ENCODE measurements around the gene DCN. TPM values are rescaled to one million over a fixed set of nuclear protein-coding genes. Genes with fewer than 3 reads are reported as not detected.

DCN gene
- total RNA-seq, 1 donor from 2014 or later = not detected

- Histone ChIP-seq H3K4me1 (no peaks in the 10 kb centered on the region), H3K27ac (no peak overlapping the region), H3K4me3 (no peak overlapping the region), H3K36me3 (no peaks in the 10 kb centered on the region), H3K79me2 (ENCODE audit: low read depth) (no peaks in the 10 kb centered on the region), H3F3A (ENCODE audit: low read depth) (no peaks in the 10 kb centered on the region), H3K9me3 (ENCODE audit: low read depth) (no peaks in the 10 kb centered on the region), H2AFZ (replicated peaks) (no peak overlapping the region), H3K9ac (no peak overlapping the region), H4K20me1 (ENCODE audit: low read depth) (no peaks in the 10 kb centered on the region), H3K27me3 (no peaks in the 10 kb centered on the region), H3K4me2 (no peak overlapping the region)
- TF ChIP-seq EZH2phosphoT487 (IDR thresholded peaks at IDR 0.05) = no peak
- no peak for TF ChIP-seq CTCF (IDR thresholded peaks at IDR 0.05)
- no peak for TF ChIP-seq EZH2 (IDR thresholded peaks at IDR 0.05)
- no peaks in the 10 kb centered on the region for H3K9me3 Mint-ChIP-seq
- no peak overlapping the region for H3K27ac Mint-ChIP-seq
- no peak overlapping the region for H3K4me3 Mint-ChIP-seq
- no peak for DNase-seq (ENCODE audit: low spot score)
- no peaks in the 10 kb centered on the region for H3K4me1 Mint-ChIP-seq
- no peaks in the 10 kb centered on the region for H3K36me3 Mint-ChIP-seq
- H3K27me3 Mint-ChIP-seq (ENCODE audit: insufficient read depth, low read depth) = no peaks in the 10 kb centered on the region
Measured at GRCh38 chr12:91133871-91134270, 48.7 kb downstream of the DCN start.

GRCh38 chr12:91129662-91130362 is 52.8 kb downstream of the DCN start:
- Mint-ChIP-seq H3K4me3 (no peak overlapping the region), H3K36me3 (no peaks in the 10 kb centered on the region), H3K27me3 (ENCODE audit: insufficient read depth, low read depth) (no peaks in the 10 kb centered on the region), H3K27ac (no peak overlapping the region), H3K4me1 (no peaks in the 10 kb centered on the region), H3K9me3 (no peaks in the 10 kb centered on the region)
- Histone ChIP-seq H3K4me2 (no peak overlapping the region), H2AFZ (replicated peaks) (peak overlapping the region; percentile 26), H3K27me3 (no peaks in the 10 kb centered on the region), H3K27ac (no peak overlapping the region), H3K79me2 (ENCODE audit: low read depth) (no peaks in the 10 kb centered on the region), H3K9me3 (ENCODE audit: low read depth) (no peaks in the 10 kb centered on the region), H3K4me1 (no peaks in the 10 kb centered on the region), H3F3A (ENCODE audit: low read depth) (no peaks in the 10 kb centered on the region), H4K20me1 (ENCODE audit: low read depth) (no peaks in the 10 kb centered on the region), H3K36me3 (no peaks in the 10 kb centered on the region), H3K9ac (no peak overlapping the region), H3K4me3 (no peak overlapping the region)
- TF ChIP-seq EZH2 (IDR thresholded peaks at IDR 0.05) (no peak), EZH2phosphoT487 (IDR thresholded peaks at IDR 0.05) (no peak), CTCF (IDR thresholded peaks at IDR 0.05) (no peak)
- DNase-seq (ENCODE audit: low spot score) = no peak

- H4K20me1 ChIP-seq (ENCODE audit: low read depth) = no peaks in the 10 kb centered on the region
- H3K4me3 ChIP-seq = no peak overlapping the region
- no peaks in the 10 kb centered on the region for H3K4me1 ChIP-seq
- H3K4me2 ChIP-seq = no peak overlapping the region
- no peaks in the 10 kb centered on the region for H3K36me3 ChIP-seq
- H2AFZ ChIP-seq (replicated peaks) = no peak overlapping the region
- H3F3A ChIP-seq (ENCODE audit: low read depth) = no peaks in the 10 kb centered on the region
- no peaks in the 10 kb centered on the region for H3K9me3 ChIP-seq (ENCODE audit: low read depth)
- H3K9ac ChIP-seq = no peak overlapping the region
- Mint-ChIP-seq H3K4me1 (no peaks in the 10 kb centered on the region), H3K27ac (no peak overlapping the region), H3K36me3 (no peaks in the 10 kb centered on the region), H3K4me3 (no peak overlapping the region), H3K9me3 (no peaks in the 10 kb centered on the region), H3K27me3 (ENCODE audit: insufficient read depth, low read depth) (no peaks in the 10 kb centered on the region)
- DNase-seq (ENCODE audit: low spot score) = no peak
- TF ChIP-seq EZH2 (IDR thresholded peaks at IDR 0.05) (no peak), EZH2phosphoT487 (IDR thresholded peaks at IDR 0.05) (no peak)
- no peaks in the 10 kb centered on the region for H3K27me3 ChIP-seq
- no peaks in the 10 kb centered on the region for H3K79me2 ChIP-seq (ENCODE audit: low read depth)
- no peak overlapping the region for H3K27ac ChIP-seq
Measured at GRCh38 chr12:91127751-91128150, 54.9 kb downstream of the DCN start.

- no peak for TF ChIP-seq EZH2phosphoT487 (IDR thresholded peaks at IDR 0.05)
- no peak for TF ChIP-seq CTCF (IDR thresholded peaks at IDR 0.05)
- H2AFZ ChIP-seq (replicated peaks) = no peak overlapping the region
- H3K4me3 ChIP-seq = no peak overlapping the region
- Mint-ChIP-seq H3K36me3 (no peaks in the 10 kb centered on the region), H3K9me3 (no peaks in the 10 kb centered on the region), H3K27ac (no peak overlapping the region), H3K27me3 (ENCODE audit: insufficient read depth, low read depth) (no peaks in the 10 kb centered on the region), H3K4me3 (no peak overlapping the region), H3K4me1 (no peaks in the 10 kb centered on the region)
- H3K4me2 ChIP-seq = no peak overlapping the region
- H3F3A ChIP-seq (ENCODE audit: low read depth) = no peaks in the 10 kb centered on the region
- H3K36me3 ChIP-seq = no peaks in the 10 kb centered on the region
- H3K79me2 ChIP-seq (ENCODE audit: low read depth) = no peaks in the 10 kb centered on the region
- no peaks in the 10 kb centered on the region for H3K27me3 ChIP-seq
- no peaks in the 10 kb centered on the region for H3K4me1 ChIP-seq
- no peak overlapping the region for H3K9ac ChIP-seq
- H3K9me3 ChIP-seq (ENCODE audit: low read depth) = no peaks in the 10 kb centered on the region
- H4K20me1 ChIP-seq (ENCODE audit: low read depth) = no peaks in the 10 kb centered on the region
- no peak for DNase-seq (ENCODE audit: low spot score)
- no peak overlapping the region for H3K27ac ChIP-seq
Measured at GRCh38 chr12:91127306-91127705, 55.3 kb downstream of the DCN start.

Data from neural progenitor cell (in vitro differentiated cells).